OCI-LY1 (cell line): ENCODE data around the gene PSMD6.

ENCODE experiments used
- EZH2 ChIP-seq: fragments of 200-600 bp; sonication (generic), shearing (Covaris generic); IDR thresholded peaks from 2 replicates; pipeline ENCODE4 v1.8.0; 2017; ENCODE audit warnings: borderline replicate concordance, mixed run types, mild to moderate bottlenecking, antibody characterized with exemption, low read length, moderate library complexity, mixed read lengths
- TF ChIP-seq, protein P1 (sequence below): fragments of 200-600 bp; sonication (generic), shearing (Covaris generic); IDR thresholded peaks from 2 replicates; pipeline ENCODE4 v1.5.1; 2017; ENCODE audit warnings: mild to moderate bottlenecking, antibody characterized with exemption, low read length, moderate library complexity, mixed read lengths

DNA sequence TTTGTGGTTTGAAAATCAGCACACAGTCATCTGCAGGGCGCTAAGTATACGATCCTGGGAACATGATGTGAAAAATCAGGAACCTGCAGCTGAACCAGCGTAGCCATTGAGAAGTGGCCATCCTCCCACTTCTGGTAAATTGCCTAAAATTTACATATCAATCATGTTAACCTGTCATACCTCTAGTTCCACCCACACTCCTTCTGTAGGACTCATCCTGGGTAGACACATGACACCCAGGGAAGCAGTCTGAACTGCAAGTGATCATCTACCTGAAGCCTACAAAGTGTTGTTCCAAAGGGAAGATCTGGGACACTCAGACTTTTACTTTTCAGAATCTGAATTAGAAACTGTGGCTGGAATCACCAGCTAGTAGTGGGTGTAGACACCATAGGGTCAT lies 5.5 kb upstream of the PSMD6 start:
- TF ChIP-seq, protein P1, sequence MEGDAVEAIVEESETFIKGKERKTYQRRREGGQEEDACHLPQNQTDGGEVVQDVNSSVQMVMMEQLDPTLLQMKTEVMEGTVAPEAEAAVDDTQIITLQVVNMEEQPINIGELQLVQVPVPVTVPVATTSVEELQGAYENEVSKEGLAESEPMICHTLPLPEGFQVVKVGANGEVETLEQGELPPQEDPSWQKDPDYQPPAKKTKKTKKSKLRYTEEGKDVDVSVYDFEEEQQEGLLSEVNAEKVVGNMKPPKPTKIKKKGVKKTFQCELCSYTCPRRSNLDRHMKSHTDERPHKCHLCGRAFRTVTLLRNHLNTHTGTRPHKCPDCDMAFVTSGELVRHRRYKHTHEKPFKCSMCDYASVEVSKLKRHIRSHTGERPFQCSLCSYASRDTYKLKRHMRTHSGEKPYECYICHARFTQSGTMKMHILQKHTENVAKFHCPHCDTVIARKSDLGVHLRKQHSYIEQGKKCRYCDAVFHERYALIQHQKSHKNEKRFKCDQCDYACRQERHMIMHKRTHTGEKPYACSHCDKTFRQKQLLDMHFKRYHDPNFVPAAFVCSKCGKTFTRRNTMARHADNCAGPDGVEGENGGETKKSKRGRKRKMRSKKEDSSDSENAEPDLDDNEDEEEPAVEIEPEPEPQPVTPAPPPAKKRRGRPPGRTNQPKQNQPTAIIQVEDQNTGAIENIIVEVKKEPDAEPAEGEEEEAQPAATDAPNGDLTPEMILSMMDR = no peak
- no peak for TF ChIP-seq EZH2
